SH-SY5Y (cell line): ENCODE results near the gene CLASP1.

ENCODE experiments used
- GATA2 ChIP-seq: IDR thresholded peaks from 2 replicates; pipeline ENCODE4 v1.6.1; 2011; ENCODE audit warnings: mild to moderate bottlenecking, low read depth, low read length
- GATA3 ChIP-seq: IDR thresholded peaks from 2 replicates; pipeline ENCODE4 v1.6.1; 2011; ENCODE audit warnings: low read depth, mild to moderate bottlenecking, low read length, moderate library complexity

GRCh38 chr2:121480826-121481225 lies 168.4 kb downstream of the CLASP1 start:
- TF ChIP-seq GATA2 (no peak), GATA3 (no peak)
